Fibroblast of lung (primary cell): ENCODE data around the gene SNAPC3. TPM values are rescaled to one million over a fixed set of nuclear protein-coding genes. Genes with fewer than 3 reads are reported as not detected.
A peak's percentile ranks its signal among the peaks of the same experiment; 100 is the strongest.

Experiments used
- DNase-seq, 2 donors: peaks; one replicate each; pipeline versions ENCODE4 v3.0.0 to v3.0.0-alpha.2; 2010; ENCODE audit warnings: low read depth in 2 of 2
- H2AFZ ChIP-seq: 2 replicates; pipeline ENCODE4 v1.5.1; 2012; ENCODE audit warnings: low read length, control low read depth, inconsistent platforms
- H3K27ac ChIP-seq: 2 replicates; pipeline ENCODE4 v1.5.1; 2011; ENCODE audit warnings: low read length, control low read depth; ENCODE audit not compliant: insufficient read depth
- H3K27me3 ChIP-seq: 2 replicates; pipeline ENCODE4 v1.5.1; 2011; ENCODE audit warnings: mild to moderate bottlenecking, low read length; ENCODE audit not compliant: control insufficient read depth, insufficient read depth
- H3K36me3 ChIP-seq: 2 replicates; pipeline ENCODE4 v1.5.1; 2011; ENCODE audit warnings: low read length; ENCODE audit not compliant: control insufficient read depth, insufficient read depth
- H3K4me1 ChIP-seq: 2 replicates; pipeline ENCODE4 v1.5.1; 2011; ENCODE audit warnings: low read length; ENCODE audit not compliant: control insufficient read depth, insufficient read depth; ENCODE audit errors: extremely low read depth
- H3K4me2 ChIP-seq: 2 replicates; pipeline ENCODE4 v1.5.1; 2011; ENCODE audit warnings: low read length, control low read depth; ENCODE audit not compliant: insufficient read depth; ENCODE audit errors: extremely low read depth
- H3K4me3 ChIP-seq, 4 experiments: fragments of 200-600 bp in 1 of 4; sonication (generic) in 1 of 4; replicated peaks in 1 of 4; 2 replicates each; pipeline ENCODE4 v1.5.1; 2011 to 2016; ENCODE audit warnings: low read length in 4 of 4, low read depth in 3 of 4, mild to moderate bottlenecking in 3 of 4, control low read depth in 2 of 4, inconsistent platforms in 1 of 4, mixed read lengths in 1 of 4; ENCODE audit not compliant: insufficient read depth in 1 of 4; ENCODE audit errors: control extremely low read depth in 1 of 4
- H3K79me2 ChIP-seq: 2 replicates; pipeline ENCODE4 v1.5.1; 2012; ENCODE audit warnings: mild to moderate bottlenecking, low read length, inconsistent platforms; ENCODE audit not compliant: control insufficient read depth, insufficient read depth
- H3K9ac ChIP-seq: 2 replicates; pipeline ENCODE4 v1.5.1; 2011; ENCODE audit warnings: mild to moderate bottlenecking, low read length, control low read depth; ENCODE audit not compliant: insufficient read depth
- H3K9me3 ChIP-seq: 2 replicates; pipeline ENCODE4 v1.5.1; 2012; ENCODE audit warnings: low read depth, low read length; ENCODE audit not compliant: control insufficient read depth, insufficient read depth
- H4K20me1 ChIP-seq: 2 replicates; pipeline ENCODE4 v1.5.1; 2011; ENCODE audit warnings: low read length; ENCODE audit not compliant: control insufficient read depth, insufficient read depth; ENCODE audit errors: extremely low read depth
- EZH2 ChIP-seq: IDR thresholded peaks from 2 replicates; pipeline ENCODE4 v1.5.1; 2012; ENCODE audit warnings: low read length, control low read depth, mild to moderate bottlenecking; ENCODE audit errors: missing control alignments
- polyA plus RNA-seq, 2 donors: library from polyadenylated mRNA; depleted of rRNA in 1 of 2; stranded (reverse) in 1 of 2; unstranded in 1 of 2; fragments of >200 nt; gene quantifications; 2 replicates each; pipeline ENCODE4 v1.2.1, GENCODE V29; 2011 to 2012; ENCODE audit warnings: missing spikeins in 1 of 2
- total RNA-seq: library from RNA; depleted of rRNA; stranded (reverse); fragments of >200 nt; gene quantifications from 2 replicates; pipeline ENCODE4 v1.2.1, GENCODE V29; 2014
- TF ChIP-seq, protein P1 (sequence below), 2 donors: IDR thresholded peaks in 1 of 2; conservative IDR thresholded peaks in 1 of 2; 1 replicate in 1 of 2; 2 replicates in 1 of 2; pipeline ENCODE4 v1.5.1; 2011 to 2012; ENCODE audit warnings: low read length in 2 of 2, control low read depth in 1 of 2, inconsistent platforms in 1 of 2, low read depth in 1 of 2, mild to moderate bottlenecking in 1 of 2

The SNAPC3 gene
- total and polyA plus RNA-seq, 2 donors (not counting 1 experiment from before 2014, with no cell fraction given): 43.4 to 54.9 TPM

DNA sequence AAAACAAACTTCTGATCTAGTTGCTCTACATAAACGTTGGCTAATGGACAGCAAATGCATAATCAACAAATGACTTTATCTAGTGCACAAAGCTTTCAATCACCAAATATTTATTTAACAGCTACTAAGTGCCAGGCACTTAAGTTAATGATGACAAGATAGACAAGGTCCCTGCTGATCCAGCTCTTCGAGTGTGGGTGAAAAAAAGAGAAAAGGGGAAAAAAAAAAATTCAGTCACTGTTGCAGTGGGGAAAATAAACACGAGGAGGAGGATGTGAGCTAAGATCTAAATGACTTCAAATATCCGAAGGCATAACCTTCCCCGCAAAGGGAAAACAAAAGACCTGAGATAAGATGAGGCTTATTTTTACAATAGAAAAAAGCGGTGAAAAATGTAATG is 78.5 kb downstream of the SNAPC3 start:
- no peak overlapping the region for H2AFZ ChIP-seq
- DNase-seq: peak in 1 of 2 donors; percentile 21
- no peak overlapping the region for H3K27ac ChIP-seq
- H3K4me3 ChIP-seq: no peak overlapping the region
- peaks cover 2% of the 10 kb centered on the region for H3K36me3 ChIP-seq
- H3K4me1 ChIP-seq: no peaks in the 10 kb centered on the region
- H3K4me2 ChIP-seq: no peak overlapping the region
- peaks cover 2% of the 10 kb centered on the region for H3K79me2 ChIP-seq
- H3K9me3 ChIP-seq: no peaks in the 10 kb centered on the region
- H4K20me1 ChIP-seq: no peaks in the 10 kb centered on the region
- TF ChIP-seq, protein P1, sequence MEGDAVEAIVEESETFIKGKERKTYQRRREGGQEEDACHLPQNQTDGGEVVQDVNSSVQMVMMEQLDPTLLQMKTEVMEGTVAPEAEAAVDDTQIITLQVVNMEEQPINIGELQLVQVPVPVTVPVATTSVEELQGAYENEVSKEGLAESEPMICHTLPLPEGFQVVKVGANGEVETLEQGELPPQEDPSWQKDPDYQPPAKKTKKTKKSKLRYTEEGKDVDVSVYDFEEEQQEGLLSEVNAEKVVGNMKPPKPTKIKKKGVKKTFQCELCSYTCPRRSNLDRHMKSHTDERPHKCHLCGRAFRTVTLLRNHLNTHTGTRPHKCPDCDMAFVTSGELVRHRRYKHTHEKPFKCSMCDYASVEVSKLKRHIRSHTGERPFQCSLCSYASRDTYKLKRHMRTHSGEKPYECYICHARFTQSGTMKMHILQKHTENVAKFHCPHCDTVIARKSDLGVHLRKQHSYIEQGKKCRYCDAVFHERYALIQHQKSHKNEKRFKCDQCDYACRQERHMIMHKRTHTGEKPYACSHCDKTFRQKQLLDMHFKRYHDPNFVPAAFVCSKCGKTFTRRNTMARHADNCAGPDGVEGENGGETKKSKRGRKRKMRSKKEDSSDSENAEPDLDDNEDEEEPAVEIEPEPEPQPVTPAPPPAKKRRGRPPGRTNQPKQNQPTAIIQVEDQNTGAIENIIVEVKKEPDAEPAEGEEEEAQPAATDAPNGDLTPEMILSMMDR (conservative IDR thresholded peaks at IDR 0.05 in 1 of 2, IDR thresholded peaks at IDR 0.05 in 1 of 2; ENCODE audit: low read depth in 1 of 2, low read length in 2 of 2): peak in 1 of 2 donors; percentile 18
- TF ChIP-seq EZH2: no peak
- no peak overlapping the region for H3K9ac ChIP-seq
- H3K27me3 ChIP-seq: no peaks in the 10 kb centered on the region

DNA sequence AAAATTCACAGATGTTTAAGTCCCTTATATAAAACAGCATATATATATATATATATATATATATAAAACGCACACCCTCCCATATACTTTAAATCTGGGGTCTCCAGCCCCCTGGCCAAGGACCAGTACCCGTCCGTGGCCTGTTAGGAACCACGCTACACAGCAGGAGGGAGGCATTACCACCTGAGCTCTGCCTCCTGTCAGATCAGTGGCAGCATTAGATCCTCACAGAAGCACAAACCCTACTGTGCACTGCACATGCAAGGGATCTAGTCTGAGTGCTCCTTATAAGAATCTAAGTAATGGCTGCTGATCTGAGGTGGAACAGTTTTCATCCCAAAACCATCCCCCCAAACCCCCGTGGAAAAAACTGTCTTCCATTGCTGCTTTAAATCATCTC is 79.1 kb downstream of the SNAPC3 start:
- Histone ChIP-seq H2AFZ (no peak overlapping the region), H3K4me1 (no peaks in the 10 kb centered on the region), H3K79me2 (peaks cover 2% of the 10 kb centered on the region), H3K27me3 (no peaks in the 10 kb centered on the region), H3K27ac (no peak overlapping the region), H3K9me3 (no peaks in the 10 kb centered on the region), H3K36me3 (peaks cover 3% of the 10 kb centered on the region), H4K20me1 (no peaks in the 10 kb centered on the region), H3K9ac (no peak overlapping the region), H3K4me3 (no peak overlapping the region), H3K4me2 (no peak overlapping the region)
- no peak for DNase-seq
- TF ChIP-seq, protein P1 (conservative IDR thresholded peaks at IDR 0.05 in 1 of 2, IDR thresholded peaks at IDR 0.05 in 1 of 2; ENCODE audit: low read depth in 1 of 2, low read length in 2 of 2): no peak
- TF ChIP-seq EZH2: no peak

GRCh38 chr9:15505921-15506320 is 83.2 kb downstream of the SNAPC3 start:
- DNase-seq: no peak
- no peaks in the 10 kb centered on the region for H3K9me3 ChIP-seq
- no peak overlapping the region for H3K9ac ChIP-seq
- no peak overlapping the region for H3K27ac ChIP-seq
- H3K27me3 ChIP-seq: no peaks in the 10 kb centered on the region
- TF ChIP-seq, protein P1 (conservative IDR thresholded peaks at IDR 0.05 in 1 of 2, IDR thresholded peaks at IDR 0.05 in 1 of 2; ENCODE audit: low read depth in 1 of 2, low read length in 2 of 2): no peak
- TF ChIP-seq EZH2: no peak
- peaks cover 28% of the 10 kb centered on the region for H3K79me2 ChIP-seq
- no peak overlapping the region for H2AFZ ChIP-seq
- H3K4me2 ChIP-seq: no peak overlapping the region
- H4K20me1 ChIP-seq: no peaks in the 10 kb centered on the region
- peaks cover 3% of the 10 kb centered on the region for H3K36me3 ChIP-seq
- H3K4me3 ChIP-seq: no peak overlapping the region
- H3K4me1 ChIP-seq: no peaks in the 10 kb centered on the region
